IPS-18c (cell line): ENCODE data around the gene C1orf116.

Experiments used
- H3K4me3 ChIP-seq: 2 replicates; pipeline ENCODE4 v1.7.0; 2013; ENCODE audit warnings: low read depth, mild to moderate bottlenecking, low read length, moderate library complexity; ENCODE audit not compliant: insufficient read depth
- H3K9me3 ChIP-seq: one replicate; pipeline ENCODE4 v1.6.1; 2013; ENCODE audit warnings: mild to moderate bottlenecking, low read length, moderate library complexity; ENCODE audit not compliant: control insufficient read depth, insufficient read depth

The C1orf116 gene

GRCh38 chr1:207013321-207014085 is 19.1 kb downstream of the C1orf116 start:
- no peaks in the 10 kb centered on the region for H3K9me3 ChIP-seq
- H3K4me3 ChIP-seq: no peak overlapping the region

GRCh38 chr1:207010726-207011125 is 21.8 kb downstream of the C1orf116 start:
- no peaks in the 10 kb centered on the region for H3K9me3 ChIP-seq

GRCh38 chr1:207009945-207010344 is 22.6 kb downstream of the C1orf116 start:
- H3K9me3 ChIP-seq: no peaks in the 10 kb centered on the region
- no peak overlapping the region for H3K4me3 ChIP-seq

More at GRCh38 chr1:207010726-207011125, 21.8 kb downstream of the C1orf116 start:
- H3K4me3 ChIP-seq: no peak overlapping the region

- Histone ChIP-seq H3K4me3 (no peak overlapping the region), H3K9me3 (no peaks in the 10 kb centered on the region)
These were observed 23.2 kb downstream of the C1orf116 start for GRCh38 chr1:207009182-207009850.

- H3K4me3 ChIP-seq: no peak overlapping the region
These were observed 25.1 kb downstream of the C1orf116 start for GRCh38 chr1:207007352-207008033.

GRCh38 chr1:207006914-207007313 is 25.6 kb downstream of the C1orf116 start:
- Histone ChIP-seq H3K9me3 (no peaks in the 10 kb centered on the region), H3K4me3 (no peak overlapping the region)

More at GRCh38 chr1:207007352-207008033, 25.1 kb downstream of the C1orf116 start:
- H3K9me3 ChIP-seq: no peaks in the 10 kb centered on the region

GRCh38 chr1:207006083-207006482 is 26.5 kb downstream of the C1orf116 start:
- no peak overlapping the region for H3K4me3 ChIP-seq
- H3K9me3 ChIP-seq: no peaks in the 10 kb centered on the region

- no peak overlapping the region for H3K4me3 ChIP-seq
- no peaks in the 10 kb centered on the region for H3K9me3 ChIP-seq
These were observed 27.4 kb downstream of the C1orf116 start for GRCh38 chr1:207004931-207005830.

GRCh38 chr1:207003210-207003609 is 29.3 kb downstream of the C1orf116 start:
- Histone ChIP-seq H3K9me3 (no peaks in the 10 kb centered on the region), H3K4me3 (no peak overlapping the region)

- Histone ChIP-seq H3K9me3 (no peaks in the 10 kb centered on the region), H3K4me3 (no peak overlapping the region)
These were observed 29.8 kb downstream of the C1orf116 start for GRCh38 chr1:207002724-207003146.

- no peak overlapping the region for H3K4me3 ChIP-seq
- no peaks in the 10 kb centered on the region for H3K9me3 ChIP-seq
These were observed 30.9 kb downstream of the C1orf116 start for GRCh38 chr1:207001492-207002245.

- no peaks in the 10 kb centered on the region for H3K9me3 ChIP-seq
- H3K4me3 ChIP-seq: no peak overlapping the region
These were observed 31.8 kb downstream of the C1orf116 start for GRCh38 chr1:207000651-207001291.

- no peaks in the 10 kb centered on the region for H3K9me3 ChIP-seq
- H3K4me3 ChIP-seq: no peak overlapping the region
These were observed 33.7 kb downstream of the C1orf116 start for GRCh38 chr1:206998816-206999215.

- Histone ChIP-seq H3K9me3 (no peaks in the 10 kb centered on the region), H3K4me3 (no peak overlapping the region)
These were observed 39.8 kb downstream of the C1orf116 start for GRCh38 chr1:206992790-206993189.

- no peak overlapping the region for H3K4me3 ChIP-seq
- H3K9me3 ChIP-seq: no peaks in the 10 kb centered on the region
These were observed 44.7 kb downstream of the C1orf116 start for GRCh38 chr1:206987873-206988272.

- Histone ChIP-seq H3K4me3 (no peak overlapping the region), H3K9me3 (no peaks in the 10 kb centered on the region)
These were observed 45.7 kb downstream of the C1orf116 start for GRCh38 chr1:206986885-206987284.
